GM19043 (cell line): ENCODE measurements around the gene ENHO.
"Not testable (repeated sequence)": the region's sequence is repeated elsewhere in the genome, so short reads cannot be mapped to it uniquely, and the experiment has no call there.

ENCODE experiments used
- ATAC-seq: cut with Tn5 transposase; IDR thresholded peaks from one replicate; pipeline ENCODE4 v1.9.1; 2021; ENCODE audit warnings: low read depth; ENCODE audit not compliant: unreplicated experiment

The ENHO gene

DNA sequence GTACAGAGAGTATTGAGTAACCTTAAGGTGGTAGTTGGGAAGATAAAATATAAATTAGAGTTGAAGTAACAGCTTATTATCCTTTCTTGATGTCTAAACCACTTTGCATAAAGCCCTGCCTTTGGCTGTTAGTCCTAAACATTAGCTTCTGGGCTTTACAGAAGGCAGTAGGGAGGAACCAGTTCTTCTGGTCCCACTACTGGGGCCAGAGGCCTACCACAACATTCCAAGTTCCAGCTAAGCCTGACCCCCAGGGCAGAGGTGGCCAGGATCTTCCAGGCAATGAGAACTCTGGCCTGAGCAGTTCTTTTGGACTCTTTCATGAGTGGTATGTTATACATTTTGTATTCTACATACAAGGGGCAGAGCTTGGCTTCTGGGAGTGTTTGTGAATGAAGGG is 38.1 kb downstream of the ENHO start:
- no peak for ATAC-seq

GRCh38 chr9:34482746-34483145 is 40.0 kb downstream of the ENHO start:
- not testable (repeated sequence) for ATAC-seq

DNA sequence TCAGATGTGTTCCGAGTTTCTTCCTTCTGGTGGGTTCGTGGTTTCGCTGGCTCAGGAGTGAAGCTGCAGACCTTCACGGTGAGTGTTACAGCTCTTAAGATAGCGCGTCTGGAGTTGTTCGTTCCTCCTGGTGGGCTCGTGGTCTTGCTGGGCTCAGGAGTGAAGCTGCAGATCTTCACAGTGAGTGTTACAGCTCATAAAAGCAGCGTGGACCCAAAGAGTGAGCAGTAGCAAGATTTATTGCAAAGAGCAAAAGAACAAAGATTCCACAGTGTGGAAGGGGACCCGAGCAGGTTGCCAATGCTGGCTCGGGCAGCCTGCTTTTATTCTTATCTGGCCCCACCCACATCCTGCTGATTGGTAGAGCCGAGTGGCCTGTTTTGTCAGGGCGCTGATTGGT is 41.2 kb downstream of the ENHO start:
- ATAC-seq = not testable (repeated sequence)

- ATAC-seq = no peak
These were observed 43.3 kb downstream of the ENHO start for GRCh38 chr9:34479431-34479866.

GRCh38 chr9:34477541-34477940 is 45.2 kb downstream of the ENHO start:
- ATAC-seq = no peak

- no peak for ATAC-seq
These were observed 47.7 kb downstream of the ENHO start for GRCh38 chr9:34475097-34475496.
